Sciatic nerve (tissue), 2 donors: ENCODE data around the gene MACROD2. TPM values are rescaled to one million over a fixed set of nuclear protein-coding genes. Genes with fewer than 3 reads are reported as not detected.
"Not testable (repeated sequence)": the region's sequence is repeated elsewhere in the genome, so short reads cannot be mapped to it uniquely, and the experiment has no call there.

Experiments used
- ATAC-seq: fragments of 200-7000 bp; cut with Tn5 transposase; one replicate; pipeline ENCODE4 v1.9.1; 2020; ENCODE audit warnings: mild to moderate bottlenecking, moderate library complexity
- DNase-seq: peaks from one replicate; pipeline ENCODE4 v3.0.0-alpha.2; 2020; ENCODE audit warnings: low spot score
- intact Hi-C: fragments of 100-400 bp; cut with DNase I; formaldehyde crosslinking; loops from one replicate; pipeline ENCODE4 v1.14.2; 2022
- total RNA-seq: library from RNA; stranded (reverse); fragmentation: NEBNext Ultra II Directional; extraction: Animal tissue kit (Norgen Biotek cat#: 25700); gene quantifications from one replicate; pipeline ENCODE4 v1.2.1, GENCODE V29; 2021
- donor health status: DM: no; HTN: no; CAD: no.
- donor health status: DM: no; HTN: no; CAD: no.

The MACROD2 gene
- total RNA-seq, 1 donor from 2014 or later: 13.8 TPM

- intact Hi-C loops: no loop called here
- ATAC-seq: no peak
- DNase-seq: no peak
These were observed 427.6 kb downstream of the MACROD2 start for GRCh38 chr20:14422892-14423291.

GRCh38 chr20:14431568-14431967 lies 436.3 kb downstream of the MACROD2 start:
- ATAC-seq: no peak
- no peak for DNase-seq
- intact Hi-C loops: no loop called here

- ATAC-seq (no peak), DNase-seq (no peak)
- intact Hi-C loops: no loop called here
These were observed 436.8 kb downstream of the MACROD2 start for GRCh38 chr20:14432085-14432484.

GRCh38 chr20:14432597-14432996 lies 437.3 kb downstream of the MACROD2 start:
- no peak for DNase-seq
- no peak for ATAC-seq
- intact Hi-C loops: no loop called here

- ATAC-seq (no peak), DNase-seq (no peak)
- intact Hi-C loops: no loop called here
These were observed 439.2 kb downstream of the MACROD2 start for GRCh38 chr20:14434384-14435136.

GRCh38 chr20:14441201-14441600 lies 445.9 kb downstream of the MACROD2 start:
- intact Hi-C loops: no loop called here
- ATAC-seq (no peak), DNase-seq (no peak)

GRCh38 chr20:14444106-14444505 lies 448.8 kb downstream of the MACROD2 start:
- no peak for DNase-seq
- ATAC-seq: no peak
- intact Hi-C loops: no loop called here

- intact Hi-C loops: no loop called here
- ATAC-seq: no peak
- DNase-seq: no peak
These were observed 450.0 kb downstream of the MACROD2 start for GRCh38 chr20:14445310-14445709.

GRCh38 chr20:14445902-14446301 lies 450.6 kb downstream of the MACROD2 start:
- no peak for DNase-seq
- intact Hi-C loops: no loop called here
- ATAC-seq: no peak

- DNase-seq (no peak), ATAC-seq (no peak)
- intact Hi-C loops: no loop called here
These were observed 451.1 kb downstream of the MACROD2 start for GRCh38 chr20:14446446-14446845.

GRCh38 chr20:14449323-14449722 lies 454.0 kb downstream of the MACROD2 start:
- ATAC-seq (no peak), DNase-seq (no peak)
- intact Hi-C loops: no loop called here

GRCh38 chr20:14450256-14450655 lies 454.9 kb downstream of the MACROD2 start:
- ATAC-seq: no peak
- intact Hi-C loops: no loop called here

GRCh38 chr20:14451458-14451857 lies 456.1 kb downstream of the MACROD2 start:
- no peak for ATAC-seq
- DNase-seq: no peak
- intact Hi-C loops: no loop called here

More at GRCh38 chr20:14450256-14450655, 454.9 kb downstream of the MACROD2 start:
- no peak for DNase-seq

GRCh38 chr20:14453259-14453658 lies 457.9 kb downstream of the MACROD2 start:
- DNase-seq (no peak), ATAC-seq (no peak)
- intact Hi-C loops: no loop called here

GRCh38 chr20:14454296-14454695 lies 459.0 kb downstream of the MACROD2 start:
- ATAC-seq: no peak
- intact Hi-C loops: no loop called here
- DNase-seq: no peak

- intact Hi-C loops: not testable (repeated sequence)
These were observed 471.9 kb downstream of the MACROD2 start for GRCh38 chr20:14467104-14467827.

GRCh38 chr20:14470231-14470899 lies 475.0 kb downstream of the MACROD2 start:
- intact Hi-C loops: no loop called here
- no peak for DNase-seq
- no peak for ATAC-seq

More at GRCh38 chr20:14467104-14467827, 471.9 kb downstream of the MACROD2 start:
- not testable (repeated sequence) for DNase-seq, ATAC-seq

- DNase-seq (no peak), ATAC-seq (no peak)
- intact Hi-C loops: no loop called here
These were observed 475.8 kb downstream of the MACROD2 start for GRCh38 chr20:14470977-14471661.

GRCh38 chr20:14477125-14477524 lies 481.8 kb downstream of the MACROD2 start:
- intact Hi-C loops: no loop called here
- DNase-seq (no peak), ATAC-seq (no peak)
